GM18502 (cell line): Measurements from ENCODE around the gene TOMM34.

Experiments
- ATAC-seq: cut with Tn5 transposase; IDR thresholded peaks from one replicate; pipeline ENCODE4 v1.9.1; 2021; ENCODE audit warnings: mild to moderate bottlenecking; ENCODE audit not compliant: unreplicated experiment, poor library complexity

The TOMM34 gene

DNA sequence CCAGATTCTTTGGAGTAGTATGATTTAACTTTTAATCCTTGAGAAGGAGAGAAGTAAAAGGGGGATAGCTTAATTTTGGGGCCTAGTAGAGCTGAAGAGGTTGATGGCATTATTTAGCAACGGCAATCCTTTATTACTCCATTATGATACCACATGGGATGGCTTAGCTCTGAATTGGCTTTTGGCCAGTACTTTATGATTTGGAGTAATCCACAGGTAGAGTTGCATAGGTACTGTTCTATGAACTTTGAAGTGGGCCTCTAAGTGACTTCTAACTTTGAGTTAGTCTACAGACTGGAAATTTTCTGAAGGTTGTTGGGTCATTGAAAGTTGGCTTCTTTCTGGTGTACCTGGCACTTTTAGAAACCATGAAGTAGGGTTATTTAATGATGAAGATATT, 63.1 kb downstream of the TOMM34 start:
- no peak for ATAC-seq

DNA sequence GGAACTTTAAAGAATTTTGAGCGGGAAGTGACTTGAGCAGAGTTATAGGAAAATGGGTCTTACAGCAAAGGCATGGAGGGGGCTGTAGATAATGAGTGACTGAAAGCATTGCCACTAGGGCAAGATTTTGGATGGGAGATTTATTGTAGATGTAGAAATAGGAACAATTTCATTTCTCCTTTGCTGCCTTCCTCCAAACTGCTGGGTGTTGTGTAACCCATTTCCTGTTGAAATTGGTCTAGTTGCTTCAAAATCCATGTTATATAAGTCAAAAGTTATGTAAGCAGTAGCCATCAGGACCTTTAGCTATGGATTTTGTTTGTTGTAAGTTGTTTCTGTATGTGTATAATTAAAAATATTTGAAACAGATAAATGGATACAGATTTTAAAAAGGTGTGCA, 63.6 kb downstream of the TOMM34 start:
- ATAC-seq, result no peak

DNA sequence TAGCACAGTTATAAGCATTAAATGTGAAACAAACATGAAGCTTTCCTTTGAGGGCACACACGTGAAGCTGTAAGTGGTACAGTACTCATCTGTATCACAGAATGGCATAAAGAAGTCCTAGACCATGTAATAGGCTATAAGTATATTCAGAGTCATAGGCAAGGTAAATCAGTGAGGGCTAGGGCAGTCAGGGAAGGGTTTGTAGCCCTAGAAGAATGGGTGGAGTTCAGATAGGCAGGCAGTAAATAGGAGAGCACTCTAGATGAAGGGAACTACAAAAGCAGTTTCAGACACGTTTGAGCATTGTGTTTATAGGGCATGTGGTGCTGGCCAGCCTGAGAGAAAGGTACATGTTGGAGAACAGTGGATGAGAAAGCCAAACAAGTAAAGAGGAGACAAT, 65.2 kb downstream of the TOMM34 start:
- ATAC-seq, result no peak
